Measurements from ENCODE around the gene MAGI1. TPM values are rescaled to one million over a fixed set of nuclear protein-coding genes. Genes with fewer than 3 reads are reported as not detected.

MAGI1 gene
- total and polyA plus RNA-seq, 12 donors = 5.7 to 58.2 (median 37.7) TPM

DNA sequence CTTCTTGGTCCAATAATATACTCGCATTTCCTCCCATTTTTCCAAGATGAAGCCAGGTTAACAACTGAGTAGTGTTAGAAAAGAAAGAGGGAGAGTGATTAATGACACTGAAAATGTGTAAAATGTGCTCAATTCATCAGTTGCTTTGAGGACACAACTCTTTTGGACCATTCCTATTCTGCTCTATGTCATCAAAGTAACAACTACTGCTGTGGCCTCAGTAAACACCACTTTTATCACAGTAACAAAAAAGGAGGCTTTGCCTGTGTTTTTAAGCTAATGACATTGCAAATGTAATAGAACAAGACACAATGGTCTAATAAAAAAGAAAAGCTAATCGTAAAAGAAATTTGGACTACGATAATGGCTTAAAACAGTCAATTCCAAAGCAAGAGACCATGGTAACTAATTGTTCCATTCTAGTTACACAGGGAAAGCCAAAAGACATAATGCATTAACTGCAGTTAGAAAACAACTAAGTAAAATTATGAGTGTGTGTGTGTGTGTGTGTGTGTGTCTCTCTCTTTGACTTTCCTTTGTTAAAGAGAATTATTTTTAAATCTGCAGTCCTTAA, 221.1 kb downstream of the MAGI1 start:
- Histone ChIP-seq H3K36me3 (no peaks in the 10 kb centered on the region), H3K27ac (no peak overlapping the region), H3K9me3 (no peaks in the 10 kb centered on the region), H3K4me1 (peaks cover 0 to 17% (median 0%) of the 10 kb centered on the region in 9 donors), H3K27me3 (no peaks in the 10 kb centered on the region), H3K4me3 (no peak overlapping the region)
- TF ChIP-seq, protein P1, sequence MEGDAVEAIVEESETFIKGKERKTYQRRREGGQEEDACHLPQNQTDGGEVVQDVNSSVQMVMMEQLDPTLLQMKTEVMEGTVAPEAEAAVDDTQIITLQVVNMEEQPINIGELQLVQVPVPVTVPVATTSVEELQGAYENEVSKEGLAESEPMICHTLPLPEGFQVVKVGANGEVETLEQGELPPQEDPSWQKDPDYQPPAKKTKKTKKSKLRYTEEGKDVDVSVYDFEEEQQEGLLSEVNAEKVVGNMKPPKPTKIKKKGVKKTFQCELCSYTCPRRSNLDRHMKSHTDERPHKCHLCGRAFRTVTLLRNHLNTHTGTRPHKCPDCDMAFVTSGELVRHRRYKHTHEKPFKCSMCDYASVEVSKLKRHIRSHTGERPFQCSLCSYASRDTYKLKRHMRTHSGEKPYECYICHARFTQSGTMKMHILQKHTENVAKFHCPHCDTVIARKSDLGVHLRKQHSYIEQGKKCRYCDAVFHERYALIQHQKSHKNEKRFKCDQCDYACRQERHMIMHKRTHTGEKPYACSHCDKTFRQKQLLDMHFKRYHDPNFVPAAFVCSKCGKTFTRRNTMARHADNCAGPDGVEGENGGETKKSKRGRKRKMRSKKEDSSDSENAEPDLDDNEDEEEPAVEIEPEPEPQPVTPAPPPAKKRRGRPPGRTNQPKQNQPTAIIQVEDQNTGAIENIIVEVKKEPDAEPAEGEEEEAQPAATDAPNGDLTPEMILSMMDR (IDR thresholded peaks at IDR 0.05) = no peak
- no peak for ATAC-seq
- no peak for DNase-seq
- 93 to 95% methylated on average over 3 of the region's 3 CpGs for WGBS, 2 donors
- intact Hi-C loops (cut with DNase I) = no loop called here

DNA sequence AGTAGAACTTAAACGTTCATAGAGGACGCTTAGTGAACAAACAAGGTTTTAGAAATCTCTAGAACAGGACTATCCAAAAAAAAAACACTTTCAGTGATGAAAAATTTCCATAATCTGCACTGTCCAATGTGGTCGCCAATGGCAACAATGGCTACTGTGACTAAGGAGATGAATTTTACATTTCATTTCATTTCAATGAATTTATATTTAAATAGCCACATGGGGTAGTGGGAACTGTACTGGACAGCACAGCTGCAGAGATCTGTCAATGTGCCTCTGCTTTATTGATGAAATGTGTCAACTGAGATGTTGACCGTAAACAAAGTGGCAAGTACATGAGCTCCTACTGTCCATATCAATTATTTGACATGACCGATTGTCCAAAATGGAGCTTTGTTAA, 222.5 kb downstream of the MAGI1 start:
- no peak overlapping the region for H3K4me3 ChIP-seq
- peaks cover 1 to 26% (median 6%) of the 10 kb centered on the region in 9 donors for H3K4me1 ChIP-seq
- TF ChIP-seq, protein P1 (IDR thresholded peaks at IDR 0.05) = no peak
- DNase-seq (no peak), ATAC-seq (no peak)
- no peaks in the 10 kb centered on the region for H3K36me3 ChIP-seq
- 95% methylated on average over 5 of the region's 5 CpGs for WGBS, 2 donors
- intact Hi-C loops (cut with DNase I) = no loop called here
- H3K27me3 ChIP-seq = no peaks in the 10 kb centered on the region
- no peak overlapping the region for H3K27ac ChIP-seq
- no peaks in the 10 kb centered on the region for H3K9me3 ChIP-seq

DNA sequence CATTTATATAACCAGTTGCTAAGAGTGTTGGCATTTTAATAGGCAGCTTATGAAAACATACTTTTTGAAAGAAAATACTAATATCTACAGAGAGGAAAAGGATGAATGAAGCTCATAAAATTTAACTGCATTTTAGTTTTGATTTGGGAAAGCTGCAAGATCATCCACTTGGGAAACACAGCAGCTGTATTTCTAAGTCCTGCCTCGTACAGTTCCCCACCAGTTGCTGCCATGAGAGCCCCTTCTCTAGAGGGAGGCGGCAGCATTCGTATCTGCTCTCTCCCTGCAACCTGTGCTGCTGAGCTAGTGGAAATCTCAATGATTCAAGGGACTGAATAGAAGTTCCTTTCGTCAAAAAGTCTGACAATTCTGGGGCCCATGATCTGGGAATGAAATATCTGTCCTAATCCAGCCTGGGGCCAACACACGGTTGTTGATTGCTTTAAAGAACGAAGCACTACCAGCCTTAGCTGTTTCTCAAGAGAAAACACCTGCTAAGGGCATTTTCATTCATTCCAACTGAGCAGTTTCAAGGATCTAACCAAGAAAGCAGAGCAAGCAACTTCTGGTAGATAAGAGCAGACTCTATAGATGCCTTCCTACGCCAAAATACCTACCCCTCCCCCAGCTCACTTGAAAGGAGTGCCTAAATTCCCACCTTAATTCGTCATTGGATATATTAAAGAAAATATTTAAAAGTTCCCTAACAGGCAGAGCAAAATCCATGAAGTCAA, 223.7 kb downstream of the MAGI1 start:
- Histone ChIP-seq H3K27me3 (no peaks in the 10 kb centered on the region), H3K4me1 (peaks cover 4 to 27% (median 14%) of the 10 kb centered on the region in 9 donors), H3K36me3 (no peaks in the 10 kb centered on the region), H3K4me3 (no peak overlapping the region), H3K9me3 (no peaks in the 10 kb centered on the region), H3K27ac (no peak overlapping the region)
- ATAC-seq (no peak), DNase-seq (no peak)
- WGBS, 2 donors = 83 to 86% methylated on average over 8 of the region's 8 CpGs
- TF ChIP-seq, protein P1 (IDR thresholded peaks at IDR 0.05) = no peak
- intact Hi-C loops (cut with DNase I) = no loop called here

DNA sequence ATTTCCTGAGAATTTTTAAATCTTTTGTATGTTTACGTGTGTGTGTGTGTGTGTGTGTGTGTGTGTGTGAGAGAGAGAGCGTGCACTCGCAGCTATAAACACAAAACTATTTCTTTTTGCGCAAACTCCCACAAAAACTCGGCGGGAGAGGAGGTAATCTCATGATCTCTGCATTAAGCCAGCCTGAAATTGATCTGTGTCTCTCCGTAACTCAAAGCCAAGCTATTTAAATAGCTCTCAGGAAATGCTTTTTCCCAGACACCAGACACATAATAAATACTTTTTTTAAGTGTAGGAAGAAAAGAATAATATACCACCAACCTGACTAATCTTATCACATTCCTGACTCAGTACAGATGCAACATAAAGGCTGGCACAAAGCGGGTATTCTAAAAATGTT, 226.8 kb downstream of the MAGI1 start:
- H3K36me3 ChIP-seq = no peaks in the 10 kb centered on the region
- H3K9me3 ChIP-seq = no peaks in the 10 kb centered on the region
- H3K27me3 ChIP-seq = no peaks in the 10 kb centered on the region
- intact Hi-C loops (cut with DNase I) = no loop called here
- peaks cover 4 to 31% (median 14%) of the 10 kb centered on the region in 9 donors for H3K4me1 ChIP-seq
- no peak for DNase-seq
- TF ChIP-seq, protein P1 (IDR thresholded peaks at IDR 0.05) = no peak
- no peak for ATAC-seq
- no peak overlapping the region for H3K4me3 ChIP-seq
- WGBS, 2 donors = 73 to 84% methylated on average over 8 of the region's 8 CpGs
- no peak overlapping the region for H3K27ac ChIP-seq
